ENCODE measurements around the gene SLC30A2. TPM values are rescaled to one million over a fixed set of nuclear protein-coding genes. Genes with fewer than 3 reads are reported as not detected.

The SLC30A2 gene
- total and polyA plus RNA-seq, 9 of the 15 experiments (the other 6 are each of a cell fraction or from before 2014, with no cell fraction given): 0.01 to 0.18 (median 0.06) TPM; not detected in 3

DNA sequence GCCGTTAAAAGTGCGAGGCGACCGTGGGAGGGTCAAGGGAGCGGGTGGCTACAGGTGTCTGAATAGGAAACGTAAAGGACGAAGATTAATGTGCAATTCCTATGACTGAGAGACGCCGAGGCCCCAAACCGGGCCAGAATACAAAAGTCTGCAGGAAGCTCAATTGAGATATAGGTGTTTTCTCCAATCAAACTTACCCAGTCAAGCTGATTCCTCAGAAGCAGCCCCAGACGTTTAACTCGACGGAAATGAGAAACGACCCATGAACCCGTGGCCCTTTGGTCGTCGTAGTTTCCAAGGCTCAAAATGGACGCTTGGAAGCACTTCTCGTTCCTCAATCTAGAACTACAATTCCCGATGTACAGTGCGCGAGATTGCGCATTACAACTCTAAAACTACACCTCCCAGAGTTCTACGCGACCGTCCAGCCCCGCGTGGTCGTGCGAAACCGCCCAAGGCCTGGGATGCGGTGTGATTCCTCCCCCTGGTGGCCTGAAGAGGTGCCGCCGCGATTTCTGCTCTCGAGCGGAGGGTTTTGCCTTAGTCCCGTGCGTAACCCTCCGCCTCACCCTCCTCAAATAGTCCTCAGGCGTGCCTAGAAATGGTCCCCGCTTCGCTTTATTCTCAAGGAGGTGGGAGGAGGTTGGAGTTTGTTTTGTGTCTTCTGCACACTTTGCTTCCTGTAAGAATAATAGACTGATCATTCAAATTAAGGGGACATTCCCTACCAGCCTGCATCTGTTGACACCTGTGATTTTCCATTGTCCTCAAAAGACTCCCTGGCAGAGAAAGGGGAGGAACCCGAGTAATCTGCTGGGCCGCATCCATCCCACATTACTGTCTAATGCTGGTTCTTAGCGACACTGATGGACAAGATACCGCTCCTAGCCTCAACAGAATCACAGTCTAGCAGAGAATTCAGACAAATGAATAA is 47.8 kb downstream of the SLC30A2 start, which contains the start of gene PAFAH2 (continued):
- TF ChIP-seq, protein P1, sequence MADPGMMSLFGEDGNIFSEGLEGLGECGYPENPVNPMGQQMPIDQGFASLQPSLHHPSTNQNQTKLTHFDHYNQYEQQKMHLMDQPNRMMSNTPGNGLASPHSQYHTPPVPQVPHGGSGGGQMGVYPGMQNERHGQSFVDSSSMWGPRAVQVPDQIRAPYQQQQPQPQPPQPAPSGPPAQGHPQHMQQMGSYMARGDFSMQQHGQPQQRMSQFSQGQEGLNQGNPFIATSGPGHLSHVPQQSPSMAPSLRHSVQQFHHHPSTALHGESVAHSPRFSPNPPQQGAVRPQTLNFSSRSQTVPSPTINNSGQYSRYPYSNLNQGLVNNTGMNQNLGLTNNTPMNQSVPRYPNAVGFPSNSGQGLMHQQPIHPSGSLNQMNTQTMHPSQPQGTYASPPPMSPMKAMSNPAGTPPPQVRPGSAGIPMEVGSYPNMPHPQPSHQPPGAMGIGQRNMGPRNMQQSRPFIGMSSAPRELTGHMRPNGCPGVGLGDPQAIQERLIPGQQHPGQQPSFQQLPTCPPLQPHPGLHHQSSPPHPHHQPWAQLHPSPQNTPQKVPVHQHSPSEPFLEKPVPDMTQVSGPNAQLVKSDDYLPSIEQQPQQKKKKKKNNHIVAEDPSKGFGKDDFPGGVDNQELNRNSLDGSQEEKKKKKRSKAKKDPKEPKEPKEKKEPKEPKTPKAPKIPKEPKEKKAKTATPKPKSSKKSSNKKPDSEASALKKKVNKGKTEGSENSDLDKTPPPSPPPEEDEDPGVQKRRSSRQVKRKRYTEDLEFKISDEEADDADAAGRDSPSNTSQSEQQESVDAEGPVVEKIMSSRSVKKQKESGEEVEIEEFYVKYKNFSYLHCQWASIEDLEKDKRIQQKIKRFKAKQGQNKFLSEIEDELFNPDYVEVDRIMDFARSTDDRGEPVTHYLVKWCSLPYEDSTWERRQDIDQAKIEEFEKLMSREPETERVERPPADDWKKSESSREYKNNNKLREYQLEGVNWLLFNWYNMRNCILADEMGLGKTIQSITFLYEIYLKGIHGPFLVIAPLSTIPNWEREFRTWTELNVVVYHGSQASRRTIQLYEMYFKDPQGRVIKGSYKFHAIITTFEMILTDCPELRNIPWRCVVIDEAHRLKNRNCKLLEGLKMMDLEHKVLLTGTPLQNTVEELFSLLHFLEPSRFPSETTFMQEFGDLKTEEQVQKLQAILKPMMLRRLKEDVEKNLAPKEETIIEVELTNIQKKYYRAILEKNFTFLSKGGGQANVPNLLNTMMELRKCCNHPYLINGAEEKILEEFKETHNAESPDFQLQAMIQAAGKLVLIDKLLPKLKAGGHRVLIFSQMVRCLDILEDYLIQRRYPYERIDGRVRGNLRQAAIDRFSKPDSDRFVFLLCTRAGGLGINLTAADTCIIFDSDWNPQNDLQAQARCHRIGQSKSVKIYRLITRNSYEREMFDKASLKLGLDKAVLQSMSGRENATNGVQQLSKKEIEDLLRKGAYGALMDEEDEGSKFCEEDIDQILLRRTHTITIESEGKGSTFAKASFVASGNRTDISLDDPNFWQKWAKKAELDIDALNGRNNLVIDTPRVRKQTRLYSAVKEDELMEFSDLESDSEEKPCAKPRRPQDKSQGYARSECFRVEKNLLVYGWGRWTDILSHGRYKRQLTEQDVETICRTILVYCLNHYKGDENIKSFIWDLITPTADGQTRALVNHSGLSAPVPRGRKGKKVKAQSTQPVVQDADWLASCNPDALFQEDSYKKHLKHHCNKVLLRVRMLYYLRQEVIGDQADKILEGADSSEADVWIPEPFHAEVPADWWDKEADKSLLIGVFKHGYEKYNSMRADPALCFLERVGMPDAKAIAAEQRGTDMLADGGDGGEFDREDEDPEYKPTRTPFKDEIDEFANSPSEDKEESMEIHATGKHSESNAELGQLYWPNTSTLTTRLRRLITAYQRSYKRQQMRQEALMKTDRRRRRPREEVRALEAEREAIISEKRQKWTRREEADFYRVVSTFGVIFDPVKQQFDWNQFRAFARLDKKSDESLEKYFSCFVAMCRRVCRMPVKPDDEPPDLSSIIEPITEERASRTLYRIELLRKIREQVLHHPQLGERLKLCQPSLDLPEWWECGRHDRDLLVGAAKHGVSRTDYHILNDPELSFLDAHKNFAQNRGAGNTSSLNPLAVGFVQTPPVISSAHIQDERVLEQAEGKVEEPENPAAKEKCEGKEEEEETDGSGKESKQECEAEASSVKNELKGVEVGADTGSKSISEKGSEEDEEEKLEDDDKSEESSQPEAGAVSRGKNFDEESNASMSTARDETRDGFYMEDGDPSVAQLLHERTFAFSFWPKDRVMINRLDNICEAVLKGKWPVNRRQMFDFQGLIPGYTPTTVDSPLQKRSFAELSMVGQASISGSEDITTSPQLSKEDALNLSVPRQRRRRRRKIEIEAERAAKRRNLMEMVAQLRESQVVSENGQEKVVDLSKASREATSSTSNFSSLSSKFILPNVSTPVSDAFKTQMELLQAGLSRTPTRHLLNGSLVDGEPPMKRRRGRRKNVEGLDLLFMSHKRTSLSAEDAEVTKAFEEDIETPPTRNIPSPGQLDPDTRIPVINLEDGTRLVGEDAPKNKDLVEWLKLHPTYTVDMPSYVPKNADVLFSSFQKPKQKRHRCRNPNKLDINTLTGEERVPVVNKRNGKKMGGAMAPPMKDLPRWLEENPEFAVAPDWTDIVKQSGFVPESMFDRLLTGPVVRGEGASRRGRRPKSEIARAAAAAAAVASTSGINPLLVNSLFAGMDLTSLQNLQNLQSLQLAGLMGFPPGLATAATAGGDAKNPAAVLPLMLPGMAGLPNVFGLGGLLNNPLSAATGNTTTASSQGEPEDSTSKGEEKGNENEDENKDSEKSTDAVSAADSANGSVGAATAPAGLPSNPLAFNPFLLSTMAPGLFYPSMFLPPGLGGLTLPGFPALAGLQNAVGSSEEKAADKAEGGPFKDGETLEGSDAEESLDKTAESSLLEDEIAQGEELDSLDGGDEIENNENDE (IDR thresholded peaks at IDR 0.05; ENCODE audit: low read depth, low read length): peak; percentile 43
- TF ChIP-seq, protein P2, sequence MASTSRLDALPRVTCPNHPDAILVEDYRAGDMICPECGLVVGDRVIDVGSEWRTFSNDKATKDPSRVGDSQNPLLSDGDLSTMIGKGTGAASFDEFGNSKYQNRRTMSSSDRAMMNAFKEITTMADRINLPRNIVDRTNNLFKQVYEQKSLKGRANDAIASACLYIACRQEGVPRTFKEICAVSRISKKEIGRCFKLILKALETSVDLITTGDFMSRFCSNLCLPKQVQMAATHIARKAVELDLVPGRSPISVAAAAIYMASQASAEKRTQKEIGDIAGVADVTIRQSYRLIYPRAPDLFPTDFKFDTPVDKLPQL (IDR thresholded peaks at IDR 0.05; ENCODE audit: extremely low read depth, insufficient read length): no peak
- no peak for TF ChIP-seq SRSF3 (IDR thresholded peaks at IDR 0.05; ENCODE audit: insufficient read depth, low read length)
- TF ChIP-seq, protein P3, sequence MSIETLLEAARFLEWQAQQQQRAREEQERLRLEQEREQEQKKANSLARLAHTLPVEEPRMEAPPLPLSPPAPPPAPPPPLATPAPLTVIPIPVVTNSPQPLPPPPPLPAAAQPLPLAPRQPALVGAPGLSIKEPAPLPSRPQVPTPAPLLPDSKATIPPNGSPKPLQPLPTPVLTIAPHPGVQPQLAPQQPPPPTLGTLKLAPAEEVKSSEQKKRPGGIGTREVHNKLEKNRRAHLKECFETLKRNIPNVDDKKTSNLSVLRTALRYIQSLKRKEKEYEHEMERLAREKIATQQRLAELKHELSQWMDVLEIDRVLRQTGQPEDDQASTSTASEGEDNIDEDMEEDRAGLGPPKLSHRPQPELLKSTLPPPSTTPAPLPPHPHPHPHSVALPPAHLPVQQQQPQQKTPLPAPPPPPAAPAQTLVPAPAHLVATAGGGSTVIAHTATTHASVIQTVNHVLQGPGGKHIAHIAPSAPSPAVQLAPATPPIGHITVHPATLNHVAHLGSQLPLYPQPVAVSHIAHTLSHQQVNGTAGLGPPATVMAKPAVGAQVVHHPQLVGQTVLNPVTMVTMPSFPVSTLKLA (conservative IDR thresholded peaks at IDR 0.05): peak; percentile 97 to 98
- TF ChIP-seq, protein P4, sequence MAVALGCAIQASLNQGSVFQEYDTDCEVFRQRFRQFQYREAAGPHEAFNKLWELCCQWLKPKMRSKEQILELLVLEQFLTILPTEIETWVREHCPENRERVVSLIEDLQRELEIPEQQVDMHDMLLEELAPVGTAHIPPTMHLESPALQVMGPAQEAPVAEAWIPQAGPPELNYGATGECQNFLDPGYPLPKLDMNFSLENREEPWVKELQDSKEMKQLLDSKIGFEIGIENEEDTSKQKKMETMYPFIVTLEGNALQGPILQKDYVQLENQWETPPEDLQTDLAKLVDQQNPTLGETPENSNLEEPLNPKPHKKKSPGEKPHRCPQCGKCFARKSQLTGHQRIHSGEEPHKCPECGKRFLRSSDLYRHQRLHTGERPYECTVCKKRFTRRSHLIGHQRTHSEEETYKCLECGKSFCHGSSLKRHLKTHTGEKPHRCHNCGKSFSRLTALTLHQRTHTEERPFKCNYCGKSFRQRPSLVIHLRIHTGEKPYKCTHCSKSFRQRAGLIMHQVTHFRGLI (CRISPR knock-in tag; IDR thresholded peaks at IDR 0.05): no peak
- TF ChIP-seq MYC (IDR thresholded peaks at IDR 0.05; ENCODE audit: low read depth, low read length): peak; percentile 100
- TF ChIP-seq MYC (CRISPR knock-in tag; IDR thresholded peaks at IDR 0.05; ENCODE audit: borderline replicate concordance, low read depth): peak; percentile 91
- peak; percentile 87 for TF ChIP-seq ZEB2 (IDR thresholded peaks at IDR 0.05)
- peak; percentile 38; the same call in 1 of the 2 replicates for TF ChIP-seq BRD4 (IDR thresholded peaks at IDR 0.05)
- TF ChIP-seq ZNF431 (CRISPR knock-in tag; IDR thresholded peaks at IDR 0.05): peak; percentile 40
- TF ChIP-seq XRCC3 (IDR thresholded peaks at IDR 0.05): no peak
